ENCODE measurements around the gene SETD7.

SETD7 gene

GRCh38 chr4:139593091-139593564, 37.1 kb upstream of the SETD7 start:
- TF ChIP-seq TAF1 (IDR thresholded peaks at IDR 0.05; ENCODE audit: borderline replicate concordance, low read depth, low read length), result no peak
- no peak for FAIRE-seq
- DNase-seq (ENCODE audit: insufficient read length), result no peak

- no peak for TF ChIP-seq POLR2A (IDR thresholded peaks at IDR 0.05; ENCODE audit: low read depth, low read length)
- TF ChIP-seq TAF1 (IDR thresholded peaks at IDR 0.05; ENCODE audit: borderline replicate concordance, low read depth, low read length), result no peak
- TF ChIP-seq POLR2AphosphoS5 (IDR thresholded peaks at IDR 0.05; ENCODE audit: low read depth, low read length), result no peak
- FAIRE-seq, result no peak
Measured at GRCh38 chr4:139589336-139590018, 33.5 kb upstream of the SETD7 start.

GRCh38 chr4:139587446-139587845, 31.4 kb upstream of the SETD7 start:
- no peak for TF ChIP-seq POLR2AphosphoS5 (IDR thresholded peaks at IDR 0.05; ENCODE audit: low read depth, low read length)
- no peak for TF ChIP-seq POLR2A (IDR thresholded peaks at IDR 0.05; ENCODE audit: low read depth, low read length)
- TF ChIP-seq TAF1 (IDR thresholded peaks at IDR 0.05; ENCODE audit: borderline replicate concordance, low read depth, low read length), result no peak
- DNase-seq (ENCODE audit: insufficient read length) (no peak), FAIRE-seq (no peak)

More at GRCh38 chr4:139589336-139590018, 33.5 kb upstream of the SETD7 start:
- no peak for DNase-seq (ENCODE audit: insufficient read length)

- TF ChIP-seq POLR2A (IDR thresholded peaks at IDR 0.05; ENCODE audit: low read depth, low read length), result no peak
- TF ChIP-seq POLR2AphosphoS5 (IDR thresholded peaks at IDR 0.05; ENCODE audit: low read depth, low read length), result no peak
- TF ChIP-seq TAF1 (IDR thresholded peaks at IDR 0.05; ENCODE audit: borderline replicate concordance, low read depth, low read length), result no peak
- FAIRE-seq (no peak), DNase-seq (ENCODE audit: insufficient read length) (no peak)
Measured at GRCh38 chr4:139585473-139585872, 29.5 kb upstream of the SETD7 start.

- FAIRE-seq, result no peak
- no peak for DNase-seq (ENCODE audit: insufficient read length)
- TF ChIP-seq POLR2AphosphoS5 (IDR thresholded peaks at IDR 0.05; ENCODE audit: low read depth, low read length) (no peak), TAF1 (IDR thresholded peaks at IDR 0.05; ENCODE audit: borderline replicate concordance, low read depth, low read length) (no peak), POLR2A (IDR thresholded peaks at IDR 0.05; ENCODE audit: low read depth, low read length) (no peak)
Measured at GRCh38 chr4:139584784-139585183, 28.8 kb upstream of the SETD7 start.

GRCh38 chr4:139584013-139584412, 28.0 kb upstream of the SETD7 start:
- FAIRE-seq (no peak), DNase-seq (ENCODE audit: insufficient read length) (no peak)
- TF ChIP-seq POLR2A (IDR thresholded peaks at IDR 0.05; ENCODE audit: low read depth, low read length) (no peak), TAF1 (IDR thresholded peaks at IDR 0.05; ENCODE audit: borderline replicate concordance, low read depth, low read length) (no peak), POLR2AphosphoS5 (IDR thresholded peaks at IDR 0.05; ENCODE audit: low read depth, low read length) (no peak)

- TF ChIP-seq TAF1 (IDR thresholded peaks at IDR 0.05; ENCODE audit: borderline replicate concordance, low read depth, low read length) (no peak), POLR2AphosphoS5 (IDR thresholded peaks at IDR 0.05; ENCODE audit: low read depth, low read length) (no peak), POLR2A (IDR thresholded peaks at IDR 0.05; ENCODE audit: low read depth, low read length) (no peak)
- DNase-seq (ENCODE audit: insufficient read length) (no peak), FAIRE-seq (no peak)
Measured at GRCh38 chr4:139582044-139582443, 26.0 kb upstream of the SETD7 start.

GRCh38 chr4:139581096-139581495, 25.1 kb upstream of the SETD7 start:
- FAIRE-seq (no peak), DNase-seq (ENCODE audit: insufficient read length) (no peak)
- TF ChIP-seq POLR2A (IDR thresholded peaks at IDR 0.05; ENCODE audit: low read depth, low read length) (no peak), TAF1 (IDR thresholded peaks at IDR 0.05; ENCODE audit: borderline replicate concordance, low read depth, low read length) (no peak), POLR2AphosphoS5 (IDR thresholded peaks at IDR 0.05; ENCODE audit: low read depth, low read length) (no peak)

- no peak for TF ChIP-seq POLR2A (IDR thresholded peaks at IDR 0.05; ENCODE audit: low read depth, low read length)
- TF ChIP-seq POLR2AphosphoS5 (IDR thresholded peaks at IDR 0.05; ENCODE audit: low read depth, low read length), result no peak
- no peak for TF ChIP-seq TAF1 (IDR thresholded peaks at IDR 0.05; ENCODE audit: borderline replicate concordance, low read depth, low read length)
- DNase-seq (ENCODE audit: insufficient read length) (no peak), FAIRE-seq (no peak)
Measured at GRCh38 chr4:139576219-139576618, 20.2 kb upstream of the SETD7 start.

GRCh38 chr4:139575072-139575471, 19.1 kb upstream of the SETD7 start:
- TF ChIP-seq POLR2AphosphoS5 (IDR thresholded peaks at IDR 0.05; ENCODE audit: low read depth, low read length) (no peak), POLR2A (IDR thresholded peaks at IDR 0.05; ENCODE audit: low read depth, low read length) (no peak), TAF1 (IDR thresholded peaks at IDR 0.05; ENCODE audit: borderline replicate concordance, low read depth, low read length) (no peak)
- FAIRE-seq, result no peak
- no peak for DNase-seq (ENCODE audit: insufficient read length)

- TF ChIP-seq POLR2A (IDR thresholded peaks at IDR 0.05; ENCODE audit: low read depth, low read length), result no peak
- no peak for TF ChIP-seq TAF1 (IDR thresholded peaks at IDR 0.05; ENCODE audit: borderline replicate concordance, low read depth, low read length)
- TF ChIP-seq POLR2AphosphoS5 (IDR thresholded peaks at IDR 0.05; ENCODE audit: low read depth, low read length), result no peak
- FAIRE-seq (no peak), DNase-seq (ENCODE audit: insufficient read length) (no peak)
Measured at GRCh38 chr4:139574641-139575040, 18.6 kb upstream of the SETD7 start.

GRCh38 chr4:139568206-139568955, 12.4 kb upstream of the SETD7 start:
- TF ChIP-seq POLR2AphosphoS5 (IDR thresholded peaks at IDR 0.05; ENCODE audit: low read depth, low read length) (no peak), TAF1 (IDR thresholded peaks at IDR 0.05; ENCODE audit: borderline replicate concordance, low read depth, low read length) (no peak), POLR2A (IDR thresholded peaks at IDR 0.05; ENCODE audit: low read depth, low read length) (no peak)
- DNase-seq (ENCODE audit: insufficient read length) (no peak), FAIRE-seq (no peak)
